ENCODE results near the gene SIM2.

Gene SIM2

GRCh38 chr21:36725793-36726386 lies 27.0 kb downstream of the SIM2 start:
- Histone ChIP-seq H3K36me3 (ENCODE audit: control insufficient read depth in 2 of 2, insufficient read depth in 2 of 2, low read length in 2 of 2) (no peaks in the 10 kb centered on the region), H3K9me3 (ENCODE audit: control insufficient read depth in 2 of 2, low read length in 2 of 2) (no peaks in the 10 kb centered on the region), H3K4me1 (ENCODE audit: control insufficient read depth in 2 of 2, insufficient read depth in 2 of 2, low read length in 2 of 2) (no peaks in the 10 kb centered on the region), H3K4me3 (ENCODE audit: low read length in 2 of 2) (no peak overlapping the region), H3K27ac (ENCODE audit: low read depth in 2 of 2, low read length in 2 of 2) (no peak overlapping the region), H3K9ac (ENCODE audit: low read depth in 1 of 2, low read length in 2 of 2) (no peak overlapping the region), H3K27me3 (ENCODE audit: control insufficient read depth in 2 of 2, insufficient read depth in 2 of 2, low read length in 2 of 2) (peaks cover 0 to 14% of the 10 kb centered on the region in 2 donors)

GRCh38 chr21:36727866-36728265 lies 29.0 kb downstream of the SIM2 start:
- H3K36me3 ChIP-seq (ENCODE audit: control insufficient read depth in 2 of 2, insufficient read depth in 2 of 2, low read length in 2 of 2): no peaks in the 10 kb centered on the region
- no peaks in the 10 kb centered on the region for H3K9me3 ChIP-seq (ENCODE audit: control insufficient read depth in 2 of 2, low read length in 2 of 2)
- no peaks in the 10 kb centered on the region for H3K4me1 ChIP-seq (ENCODE audit: control insufficient read depth in 2 of 2, insufficient read depth in 2 of 2, low read length in 2 of 2)
- no peak overlapping the region for H3K4me3 ChIP-seq (ENCODE audit: low read length in 2 of 2)
- H3K9ac ChIP-seq (ENCODE audit: low read depth in 1 of 2, low read length in 2 of 2): no peak overlapping the region
- H3K27me3 ChIP-seq (ENCODE audit: control insufficient read depth in 2 of 2, insufficient read depth in 2 of 2, low read length in 2 of 2): peaks cover 2 to 17% of the 10 kb centered on the region in 2 donors
- H3K27ac ChIP-seq (ENCODE audit: low read depth in 2 of 2, low read length in 2 of 2): no peak overlapping the region

GRCh38 chr21:36728371-36729111 lies 29.6 kb downstream of the SIM2 start:
- H3K4me1 ChIP-seq (ENCODE audit: control insufficient read depth in 2 of 2, insufficient read depth in 2 of 2, low read length in 2 of 2): no peaks in the 10 kb centered on the region
- no peak overlapping the region for H3K27ac ChIP-seq (ENCODE audit: low read depth in 2 of 2, low read length in 2 of 2)
- peaks cover 2 to 17% of the 10 kb centered on the region in 2 donors for H3K27me3 ChIP-seq (ENCODE audit: control insufficient read depth in 2 of 2, insufficient read depth in 2 of 2, low read length in 2 of 2)
- no peak overlapping the region for H3K9ac ChIP-seq (ENCODE audit: low read depth in 1 of 2, low read length in 2 of 2)
- H3K4me3 ChIP-seq (ENCODE audit: low read length in 2 of 2): no peak overlapping the region
- no peaks in the 10 kb centered on the region for H3K36me3 ChIP-seq (ENCODE audit: control insufficient read depth in 2 of 2, insufficient read depth in 2 of 2, low read length in 2 of 2)
- H3K9me3 ChIP-seq (ENCODE audit: control insufficient read depth in 2 of 2, low read length in 2 of 2): no peaks in the 10 kb centered on the region

- Histone ChIP-seq H3K36me3 (ENCODE audit: control insufficient read depth in 2 of 2, insufficient read depth in 2 of 2, low read length in 2 of 2) (no peaks in the 10 kb centered on the region), H3K4me3 (ENCODE audit: low read length in 2 of 2) (no peak overlapping the region), H3K27ac (ENCODE audit: low read depth in 2 of 2, low read length in 2 of 2) (no peak overlapping the region), H3K9ac (ENCODE audit: low read depth in 1 of 2, low read length in 2 of 2) (no peak overlapping the region), H3K27me3 (ENCODE audit: control insufficient read depth in 2 of 2, insufficient read depth in 2 of 2, low read length in 2 of 2) (peaks cover 2 to 17% of the 10 kb centered on the region in 2 donors), H3K4me1 (ENCODE audit: control insufficient read depth in 2 of 2, insufficient read depth in 2 of 2, low read length in 2 of 2) (no peaks in the 10 kb centered on the region), H3K9me3 (ENCODE audit: control insufficient read depth in 2 of 2, low read length in 2 of 2) (no peaks in the 10 kb centered on the region)
These were observed 30.5 kb downstream of the SIM2 start for GRCh38 chr21:36729310-36729970.

GRCh38 chr21:36730291-36731281 lies 31.7 kb downstream of the SIM2 start:
- H3K36me3 ChIP-seq (ENCODE audit: control insufficient read depth in 2 of 2, insufficient read depth in 2 of 2, low read length in 2 of 2): no peaks in the 10 kb centered on the region
- peaks cover 3 to 17% of the 10 kb centered on the region in 2 donors for H3K27me3 ChIP-seq (ENCODE audit: control insufficient read depth in 2 of 2, insufficient read depth in 2 of 2, low read length in 2 of 2)
- H3K4me1 ChIP-seq (ENCODE audit: control insufficient read depth in 2 of 2, insufficient read depth in 2 of 2, low read length in 2 of 2): no peaks in the 10 kb centered on the region
- H3K27ac ChIP-seq (ENCODE audit: low read depth in 2 of 2, low read length in 2 of 2): no peak overlapping the region
- no peak overlapping the region for H3K4me3 ChIP-seq (ENCODE audit: low read length in 2 of 2)
- no peak overlapping the region for H3K9ac ChIP-seq (ENCODE audit: low read depth in 1 of 2, low read length in 2 of 2)
- H3K9me3 ChIP-seq (ENCODE audit: control insufficient read depth in 2 of 2, low read length in 2 of 2): no peaks in the 10 kb centered on the region

- Histone ChIP-seq H3K9me3 (ENCODE audit: control insufficient read depth in 2 of 2, low read length in 2 of 2) (no peaks in the 10 kb centered on the region), H3K9ac (ENCODE audit: low read depth in 1 of 2, low read length in 2 of 2) (no peak overlapping the region), H3K4me1 (ENCODE audit: control insufficient read depth in 2 of 2, insufficient read depth in 2 of 2, low read length in 2 of 2) (no peaks in the 10 kb centered on the region), H3K27ac (ENCODE audit: low read depth in 2 of 2, low read length in 2 of 2) (no peak overlapping the region), H3K36me3 (ENCODE audit: control insufficient read depth in 2 of 2, insufficient read depth in 2 of 2, low read length in 2 of 2) (no peaks in the 10 kb centered on the region), H3K27me3 (ENCODE audit: control insufficient read depth in 2 of 2, insufficient read depth in 2 of 2, low read length in 2 of 2) (peaks cover 5 to 14% of the 10 kb centered on the region in 2 donors), H3K4me3 (ENCODE audit: low read length in 2 of 2) (no peak overlapping the region)
These were observed 33.3 kb downstream of the SIM2 start for GRCh38 chr21:36732217-36732616.

GRCh38 chr21:36732761-36733160 lies 33.8 kb downstream of the SIM2 start:
- no peak overlapping the region for H3K27ac ChIP-seq (ENCODE audit: low read depth in 2 of 2, low read length in 2 of 2)
- no peaks in the 10 kb centered on the region for H3K36me3 ChIP-seq (ENCODE audit: control insufficient read depth in 2 of 2, insufficient read depth in 2 of 2, low read length in 2 of 2)
- no peak overlapping the region for H3K9ac ChIP-seq (ENCODE audit: low read depth in 1 of 2, low read length in 2 of 2)
- peaks cover 5 to 14% of the 10 kb centered on the region in 2 donors for H3K27me3 ChIP-seq (ENCODE audit: control insufficient read depth in 2 of 2, insufficient read depth in 2 of 2, low read length in 2 of 2)
- no peak overlapping the region for H3K4me3 ChIP-seq (ENCODE audit: low read length in 2 of 2)
- H3K9me3 ChIP-seq (ENCODE audit: control insufficient read depth in 2 of 2, low read length in 2 of 2): no peaks in the 10 kb centered on the region
- H3K4me1 ChIP-seq (ENCODE audit: control insufficient read depth in 2 of 2, insufficient read depth in 2 of 2, low read length in 2 of 2): no peaks in the 10 kb centered on the region

GRCh38 chr21:36733857-36734256 lies 34.9 kb downstream of the SIM2 start:
- H3K9me3 ChIP-seq (ENCODE audit: control insufficient read depth in 2 of 2, low read length in 2 of 2): no peaks in the 10 kb centered on the region
- no peaks in the 10 kb centered on the region for H3K4me1 ChIP-seq (ENCODE audit: control insufficient read depth in 2 of 2, insufficient read depth in 2 of 2, low read length in 2 of 2)
- no peak overlapping the region for H3K27ac ChIP-seq (ENCODE audit: low read depth in 2 of 2, low read length in 2 of 2)
- no peak overlapping the region for H3K4me3 ChIP-seq (ENCODE audit: low read length in 2 of 2)
- no peak overlapping the region for H3K9ac ChIP-seq (ENCODE audit: low read depth in 1 of 2, low read length in 2 of 2)
- peaks cover 5 to 14% of the 10 kb centered on the region in 2 donors for H3K27me3 ChIP-seq (ENCODE audit: control insufficient read depth in 2 of 2, insufficient read depth in 2 of 2, low read length in 2 of 2)
- no peaks in the 10 kb centered on the region for H3K36me3 ChIP-seq (ENCODE audit: control insufficient read depth in 2 of 2, insufficient read depth in 2 of 2, low read length in 2 of 2)

GRCh38 chr21:36734367-36735200 lies 35.7 kb downstream of the SIM2 start:
- Histone ChIP-seq H3K27ac (ENCODE audit: low read depth in 2 of 2, low read length in 2 of 2) (no peak overlapping the region), H3K4me3 (ENCODE audit: low read length in 2 of 2) (no peak overlapping the region), H3K9ac (ENCODE audit: low read depth in 1 of 2, low read length in 2 of 2) (no peak overlapping the region), H3K27me3 (ENCODE audit: control insufficient read depth in 2 of 2, insufficient read depth in 2 of 2, low read length in 2 of 2) (peaks cover 5 to 18% of the 10 kb centered on the region in 2 donors), H3K9me3 (ENCODE audit: control insufficient read depth in 2 of 2, low read length in 2 of 2) (no peaks in the 10 kb centered on the region), H3K4me1 (ENCODE audit: control insufficient read depth in 2 of 2, insufficient read depth in 2 of 2, low read length in 2 of 2) (no peaks in the 10 kb centered on the region), H3K36me3 (ENCODE audit: control insufficient read depth in 2 of 2, insufficient read depth in 2 of 2, low read length in 2 of 2) (no peaks in the 10 kb centered on the region)
